AG04450 (cell line): ENCODE data around the gene TCTN3. TPM values are rescaled to one million over a fixed set of nuclear protein-coding genes. Genes with fewer than 3 reads are reported as not detected.

Experiments
- CTCF ChIA-PET: fragments of 300-600, 350-600 bp; formaldehyde crosslinking; extraction: SDS; loops from one replicate; lab custom pipeline; 2022; ENCODE audit warnings: antibody characterized with exemption, inconsistent platforms; lab: Charles Lee
- POLR2A ChIA-PET: fragments of 350-600 bp; formaldehyde crosslinking; extraction: SDS; loops from one replicate; lab custom pipeline; 2021; ENCODE audit warnings: antibody characterized with exemption, inconsistent platforms; lab: Yijun Ruan, JAX
- DNase-seq: peaks from one replicate; pipeline ENCODE4 v3.0.0-alpha.2; 2011; ENCODE audit warnings: low read depth, low spot score
- H3K27ac ChIP-seq: one replicate; pipeline ENCODE4 v1.5.1; 2012; ENCODE audit warnings: low read depth, low read length, control low read depth
- H3K27me3 ChIP-seq: one replicate; pipeline ENCODE4 v1.6.0; 2012; ENCODE audit warnings: low read length; ENCODE audit not compliant: control insufficient read depth, insufficient read depth
- H3K4me3 ChIP-seq: 2 replicates; pipeline ENCODE4 v1.5.1; 2011; ENCODE audit warnings: mild to moderate bottlenecking, low read depth, low read length, control low read depth
- H3K9me3 ChIP-seq: 2 replicates; pipeline ENCODE4 v1.5.1; 2012; ENCODE audit warnings: low read length; ENCODE audit not compliant: control insufficient read depth, insufficient read depth
- CTCF ChIP-seq: IDR thresholded peaks from 2 replicates; pipeline ENCODE4 v1.5.1; 2011; ENCODE audit warnings: low read depth, low read length, control low read depth, inconsistent platforms
- polyA minus RNA-seq: library from RNA; depleted of rRNA, polyadenylated mRNA; stranded (reverse); fragments of >200 nt; gene quantifications from 2 replicates; pipeline ENCODE4 v1.2.3, GENCODE V29; 2011; rRNA and poly(A)+ RNA removed
- polyA plus RNA-seq: library from polyadenylated mRNA; depleted of rRNA; stranded (reverse); fragments of >200 nt; gene quantifications from 2 replicates; pipeline ENCODE4 v1.2.3, GENCODE V29; 2011; rRNA removed

Gene TCTN3
- 51.3 and 55.3 TPM in 2 replicates for polyA plus RNA-seq
- polyA minus RNA-seq: 27.8 and 30.4 TPM in 2 replicates

- peak; percentile 99 for TF ChIP-seq CTCF
- Histone ChIP-seq H3K4me3 (peak within 1 kb of the TSS; percentile 97), H3K27ac (peak within 1 kb of the TSS; percentile 72), H3K27me3 (no peaks in the 10 kb centered on the region), H3K9me3 (no peaks in the 10 kb centered on the region; the same call in 1 of the 2 replicates)
- ChIA-PET CTCF (interaction anchor here (0.5 to 5.3 kb wide), 139 partner anchors 9 to 1386 kb away, joined by 3 to 881 read pairs (median 5); partner anchors contain the start of genes ALDH18A1, BLNK, CC2D2B and CCNJ), POLR2A (interaction anchor here (0.5 to 1.9 kb wide), 5 partner anchors 38 to 1709 kb away, joined by 3 to 7 read pairs (median 4); partner anchors contain the start of gene ALDH18A1)
- peak; percentile 99 for DNase-seq
These were observed at the start of gene TCTN3 for GRCh38 chr10:95693668-95694534. TCTN3 (minus strand) TSS chr10:95693927; CDS start chr10:95693899, 28 bp downstream.

GRCh38 chr10:95742962-95743535, 49.3 kb upstream of the TCTN3 start:
- no peak for TF ChIP-seq CTCF
- no peak overlapping the region for H3K4me3 ChIP-seq
- no peak overlapping the region for H3K27ac ChIP-seq
- no peaks in the 10 kb centered on the region for H3K9me3 ChIP-seq
- no peaks in the 10 kb centered on the region for H3K27me3 ChIP-seq
- no peak for DNase-seq
- CTCF ChIA-PET: interaction anchor here (1.4 to 5.3 kb wide), 3 partner anchors 13 to 98 kb away, joined by 3 to 29 read pairs (median 7); partner anchors contain the start of genes ENTPD1 and TCTN3
- POLR2A ChIA-PET: no interaction called here

- no peak overlapping the region for H3K27ac ChIP-seq
- CTCF ChIA-PET: interaction anchor here (1.4 to 5.3 kb wide), 3 partner anchors 14 to 99 kb away, joined by 3 to 29 read pairs (median 7); partner anchors contain the start of genes ENTPD1 and TCTN3
- DNase-seq: no peak
- TF ChIP-seq CTCF: no peak
- POLR2A ChIA-PET: no interaction called here
- H3K27me3 ChIP-seq: no peaks in the 10 kb centered on the region
- H3K9me3 ChIP-seq: no peaks in the 10 kb centered on the region
- no peak overlapping the region for H3K4me3 ChIP-seq
These were observed 48.8 kb upstream of the TCTN3 start for GRCh38 chr10:95742485-95742884.

GRCh38 chr10:95741807-95742467, 48.2 kb upstream of the TCTN3 start:
- Histone ChIP-seq H3K9me3 (no peaks in the 10 kb centered on the region), H3K4me3 (no peak overlapping the region), H3K27ac (no peak overlapping the region), H3K27me3 (no peaks in the 10 kb centered on the region)
- no peak for DNase-seq
- TF ChIP-seq CTCF: no peak
- ChIA-PET POLR2A (no interaction called here), CTCF (interaction anchor here (0.6 to 5.3 kb wide), 4 partner anchors 14 to 100 kb away, joined by 3 to 29 read pairs (median 5); partner anchors contain the start of genes ENTPD1 and TCTN3)
